Measurements from ENCODE around the gene SETD7. TPM values are rescaled to one million over a fixed set of nuclear protein-coding genes. Genes with fewer than 3 reads are reported as not detected.

SETD7 gene
- total and polyA plus RNA-seq, 2 of the 4 experiments (the other 2 are of a cell fraction) = 17.0 to 46.6 TPM

GRCh38 chr4:139521754-139522401, 34.1 kb downstream of the SETD7 start (continued):
- no peak for TF ChIP-seq SMC3 (IDR thresholded peaks at IDR 0.05; ENCODE audit: low read depth, low read length)

- no peaks in the 10 kb centered on the region; the same call in 1 of the 2 replicates for H3K9me1 ChIP-seq (ENCODE audit: insufficient read depth, low read length)
- H3K4ac ChIP-seq (ENCODE audit: low read depth, low read length) = no peak overlapping the region
- no peak overlapping the region for H2BK5ac ChIP-seq (ENCODE audit: low read depth, low read length, poor library complexity, severe bottlenecking)
- dilution Hi-C loops (cut with HindIII; ENCODE audit: low sequenced_read_pairs, unreplicated experiment) = no loop called here
- no peak overlapping the region for H3K27ac ChIP-seq (ENCODE audit: insufficient read depth, low read length)
- ATAC-seq (ENCODE audit: low read depth) (no peak), DNase-seq (no peak)
- H3K9ac ChIP-seq (ENCODE audit: low read depth, low read length) = no peak overlapping the region
- no peak overlapping the region for H2BK15ac ChIP-seq (ENCODE audit: low read depth, low read length)
- H2AK5ac ChIP-seq (ENCODE audit: low read depth, low read length) = no peak overlapping the region
- no peaks in the 10 kb centered on the region for H3K27me3 ChIP-seq (ENCODE audit: control insufficient read depth, insufficient read depth, low read length)
- peaks cover 37% of the 10 kb centered on the region for H3K36me3 ChIP-seq (ENCODE audit: control insufficient read depth, insufficient read depth, low read length)
- POLR2A ChIA-PET (ENCODE audit: unreplicated experiment) = no interaction called here
- H2BK20ac ChIP-seq (ENCODE audit: low read depth, low read length) = no peak overlapping the region
- H3K14ac ChIP-seq (replicated peaks; ENCODE audit: low read depth, low read length) = no peak overlapping the region
- H4K91ac ChIP-seq (ENCODE audit: insufficient read depth, low read depth, low read length) = no peak overlapping the region
- no peaks in the 10 kb centered on the region; a peak in 1 of 4 replicates for H3K79me1 ChIP-seq (ENCODE audit: low read depth in 1 of 2, low read length in 2 of 2)
- no peaks in the 10 kb centered on the region for H3K9me3 ChIP-seq (ENCODE audit: control insufficient read depth, insufficient read depth, low read length)
- in situ Hi-C loops (cut with MboI; ENCODE audit: low sequenced_read_pairs) = no loop called here
- H3K23ac ChIP-seq (ENCODE audit: low read depth, low read length) = no peak overlapping the region
- H2AK9ac ChIP-seq (replicated peaks; ENCODE audit: low read depth, low read length, poor library complexity) = no peak overlapping the region
- H2AFZ ChIP-seq (replicated peaks; ENCODE audit: low read length, poor library complexity) = no peak overlapping the region
- no peak overlapping the region for H3K18ac ChIP-seq (ENCODE audit: low read depth, low read length)
- no peaks in the 10 kb centered on the region for H3K4me1 ChIP-seq (ENCODE audit: control insufficient read depth, insufficient read depth, low read length)
- no peak overlapping the region for H4K8ac ChIP-seq (ENCODE audit: low read depth in 2 of 2, low read length in 2 of 2)
- BruUV-seq (replicated peaks) = no TSS peak
- no peak overlapping the region for H3K4me2 ChIP-seq (ENCODE audit: low read depth, low read length)
- CTCF ChIA-PET = interaction anchor here (1.3 kb wide), 1 partner anchor 18 kb away, joined by 7 read pairs; no protein-coding TSS in a partner anchor
- H4K20me1 ChIP-seq (ENCODE audit: insufficient read depth, low read length) = no peaks in the 10 kb centered on the region
- no peak overlapping the region for H3K56ac ChIP-seq (ENCODE audit: extremely low read depth, insufficient read depth, low read length)
- H3K4me3 ChIP-seq (ENCODE audit: insufficient read depth, low read depth, low read length) = no peak overlapping the region
- no peak overlapping the region for H2BK120ac ChIP-seq (ENCODE audit: low read depth, low read length)
- no peak overlapping the region for H4K5ac ChIP-seq (ENCODE audit: low read depth, low read length)
- intact Hi-C loops (cut with micrococcal nuclease) = no loop called here
- 30% methylated on average over 2 of the region's 4 CpGs; no CpG with 5 or more reads in 1 of the 2 experiments for WGBS, 2 experiments (ENCODE audit: extremely low coverage in 2 of 2, insufficient read length in 1 of 2)
- TF ChIP-seq RAD21 (IDR thresholded peaks at IDR 0.05; ENCODE audit: low read length) = no peak
- no peak for TF ChIP-seq CEBPB (IDR thresholded peaks at IDR 0.05; ENCODE audit: low read depth, low read length)
- no peak for TF ChIP-seq SMC3 (IDR thresholded peaks at IDR 0.05; ENCODE audit: low read depth, low read length)
- TF ChIP-seq MAFK (IDR thresholded peaks at IDR 0.05; ENCODE audit: low read depth, low read length) = no peak
- no peak for TF ChIP-seq MAZ (IDR thresholded peaks at IDR 0.05; ENCODE audit: borderline replicate concordance, low read depth, low read length)
- TF ChIP-seq NFE2L2 (IDR thresholded peaks at IDR 0.05; ENCODE audit: low read depth, low read length) = no peak
- no peak for TF ChIP-seq MXI1 (IDR thresholded peaks at IDR 0.05; ENCODE audit: borderline replicate concordance, low read depth, low read length)
- no peak for TF ChIP-seq BHLHE40 (IDR thresholded peaks at IDR 0.05; ENCODE audit: low read depth, low read length)
- no peak for TF ChIP-seq USF2 (IDR thresholded peaks at IDR 0.05; ENCODE audit: low read depth, low read length)
- TF ChIP-seq ELK1 (IDR thresholded peaks at IDR 0.05; ENCODE audit: borderline replicate concordance, low read depth, low read length) = no peak
- TF ChIP-seq POLR2A (IDR thresholded peaks at IDR 0.05; ENCODE audit: low read depth, low read length) = no peak
- TF ChIP-seq RFX5 (IDR thresholded peaks at IDR 0.05; ENCODE audit: low read depth, low read length) = no peak
- no peak for TF ChIP-seq CHD1 (IDR thresholded peaks at IDR 0.05; ENCODE audit: low read depth, low read length)
These were observed 40.5 kb downstream of the SETD7 start for GRCh38 chr4:139515531-139515958.
